AG08396 (cell line): ENCODE data around the gene ILKAP.

ENCODE experiments used
- DNase-seq: peaks from one replicate; pipeline ENCODE4 v3.0.0; 2012; ENCODE audit warnings: low spot score, mixed read lengths

ILKAP gene

DNA sequence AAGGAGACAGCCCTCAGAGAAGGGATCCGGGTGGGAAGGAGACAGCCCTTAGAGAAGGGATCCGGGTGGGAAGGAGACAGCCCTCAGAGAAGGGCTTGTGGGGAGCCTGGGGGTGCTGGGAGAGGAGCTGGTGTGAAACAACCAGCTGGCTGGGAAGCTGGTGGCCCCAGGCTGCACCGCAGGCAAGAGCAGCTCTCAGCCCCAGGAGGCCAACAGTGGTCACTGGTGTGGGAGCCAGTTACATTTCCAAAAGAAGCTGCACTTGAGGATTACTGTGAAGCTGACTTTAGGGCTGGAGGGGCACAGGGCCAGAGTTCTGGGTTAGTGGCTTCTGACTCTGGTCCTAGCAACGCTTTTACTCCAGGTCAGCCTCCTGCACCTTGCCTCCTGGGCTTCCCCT is 33.1 kb upstream of the ILKAP start:
- no peak for DNase-seq

DNA sequence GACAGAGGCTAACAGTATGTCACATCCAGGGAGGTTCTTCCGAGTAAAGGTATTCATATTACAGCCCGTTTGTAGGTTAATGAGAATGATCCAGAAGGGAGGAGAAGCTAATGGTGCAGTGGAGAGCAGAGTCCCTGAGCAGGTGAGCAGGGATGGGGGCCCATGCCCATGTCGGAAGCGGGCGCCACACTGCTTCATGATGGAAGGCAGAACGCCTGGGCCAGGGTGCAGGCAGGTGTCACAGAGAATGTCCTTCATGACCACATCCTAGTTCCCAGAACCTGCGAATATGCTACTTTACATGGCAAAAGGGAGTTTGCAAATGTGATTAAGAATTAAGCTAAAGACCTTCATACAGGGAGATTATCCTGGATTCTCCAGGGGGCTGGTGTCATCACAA is 32.4 kb upstream of the ILKAP start:
- no peak for DNase-seq

DNA sequence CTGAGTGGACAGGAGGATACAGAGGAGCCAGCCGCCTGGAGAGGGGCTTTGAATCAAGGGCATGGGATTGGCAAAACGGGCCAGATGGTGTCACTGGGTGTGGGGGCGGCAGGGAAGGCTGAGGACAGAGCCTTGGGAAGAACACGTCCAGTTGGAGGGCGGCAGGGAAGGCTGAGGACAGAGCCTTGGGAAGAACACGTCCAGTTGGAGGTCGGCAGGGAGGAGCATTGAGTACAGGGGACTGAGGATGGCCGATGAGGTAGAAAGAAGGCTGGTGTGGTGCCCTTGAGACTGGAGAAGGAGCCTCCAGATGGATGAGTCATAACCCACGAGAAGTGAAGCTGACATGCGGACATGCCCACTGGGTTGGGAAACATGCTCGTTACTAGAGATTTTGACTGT is 31.8 kb upstream of the ILKAP start:
- DNase-seq: peak; percentile 62

DNA sequence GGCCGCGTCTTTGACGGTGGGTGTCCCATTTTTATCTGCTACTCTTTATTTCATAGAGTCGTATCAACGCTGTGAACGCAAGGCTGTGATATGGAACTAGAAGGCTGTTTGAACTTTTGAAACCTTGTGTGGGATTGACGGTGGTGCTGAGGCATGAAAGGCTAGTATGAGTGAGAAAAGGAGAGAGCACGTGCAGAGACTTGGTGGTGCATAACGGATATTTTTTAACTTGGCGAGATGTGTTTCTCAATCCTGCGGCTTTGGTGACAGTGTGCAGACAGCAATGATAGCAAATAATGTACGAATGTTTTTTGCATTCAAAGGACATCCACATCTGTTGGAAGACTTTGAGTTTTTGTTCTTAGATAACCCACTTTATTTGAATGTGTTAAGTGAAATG is 30.1 kb upstream of the ILKAP start:
- no peak for DNase-seq

DNA sequence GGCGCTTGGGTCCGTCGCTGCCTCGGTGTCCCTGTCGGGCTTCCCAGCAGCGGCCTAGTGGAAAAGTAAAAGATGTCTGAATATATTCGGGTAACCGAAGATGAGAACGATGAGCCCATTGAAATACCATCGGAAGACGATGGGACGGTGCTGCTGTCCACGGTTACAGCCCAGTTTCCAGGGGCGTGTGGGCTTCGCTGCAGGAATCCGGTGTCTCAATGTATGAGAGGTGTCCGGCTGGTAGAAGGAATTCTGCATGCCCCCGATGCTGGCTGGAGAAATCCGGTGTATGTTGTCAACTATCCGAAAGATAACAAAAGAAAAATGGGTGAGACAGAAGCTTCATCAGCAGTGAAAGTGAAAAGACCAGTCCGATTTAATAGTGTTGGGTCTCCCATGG is 28.3 kb upstream of the ILKAP start:
- DNase-seq: no peak

DNA sequence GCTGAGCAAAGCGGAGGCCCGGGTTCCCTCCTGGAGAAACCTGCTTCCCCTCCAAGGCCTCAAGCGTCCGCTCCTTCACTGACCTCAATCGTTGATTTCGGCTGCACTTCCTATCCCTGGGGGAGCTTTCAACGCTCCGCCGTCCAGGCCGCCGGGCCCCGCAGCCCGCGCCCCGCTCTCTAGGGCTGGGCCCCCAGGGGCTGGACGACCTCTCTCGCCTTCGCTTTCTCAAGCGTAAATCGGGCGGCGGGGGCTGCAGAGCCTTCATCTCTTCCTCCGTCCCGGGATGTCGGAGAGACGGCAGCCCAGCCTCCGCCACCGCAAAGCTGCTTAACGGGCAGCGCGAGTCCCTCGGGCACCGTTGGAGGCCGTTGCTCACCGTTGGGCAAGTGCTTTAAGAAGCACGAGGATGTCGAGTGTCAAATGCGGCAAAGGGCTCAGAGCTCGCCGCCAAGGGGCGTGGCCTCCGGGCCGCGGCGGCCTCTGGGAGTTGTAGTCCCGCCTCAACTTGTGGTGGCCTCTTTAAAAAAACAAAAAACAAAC is 27.8 kb upstream of the ILKAP start:
- peak; percentile 74 for DNase-seq

DNA sequence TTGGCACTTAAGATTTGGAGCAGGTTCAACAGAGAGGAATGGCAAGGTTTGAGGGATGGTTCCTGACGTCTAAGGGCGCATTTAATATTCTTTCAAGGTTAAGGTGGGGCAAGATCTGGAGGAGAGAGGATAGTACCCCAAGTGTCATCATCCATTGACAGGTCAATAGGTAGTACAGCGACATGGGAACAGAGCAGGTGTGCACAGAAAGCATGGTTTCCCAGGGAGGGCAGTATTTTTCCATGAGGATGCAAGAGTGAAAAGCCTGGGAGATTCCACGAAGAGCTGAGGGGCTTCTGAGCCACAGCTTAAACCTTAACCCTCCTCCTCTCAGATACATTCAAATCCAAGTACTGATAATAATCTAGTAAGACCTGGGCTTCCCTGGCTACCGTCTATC is 27.2 kb upstream of the ILKAP start:
- no peak for DNase-seq

DNA sequence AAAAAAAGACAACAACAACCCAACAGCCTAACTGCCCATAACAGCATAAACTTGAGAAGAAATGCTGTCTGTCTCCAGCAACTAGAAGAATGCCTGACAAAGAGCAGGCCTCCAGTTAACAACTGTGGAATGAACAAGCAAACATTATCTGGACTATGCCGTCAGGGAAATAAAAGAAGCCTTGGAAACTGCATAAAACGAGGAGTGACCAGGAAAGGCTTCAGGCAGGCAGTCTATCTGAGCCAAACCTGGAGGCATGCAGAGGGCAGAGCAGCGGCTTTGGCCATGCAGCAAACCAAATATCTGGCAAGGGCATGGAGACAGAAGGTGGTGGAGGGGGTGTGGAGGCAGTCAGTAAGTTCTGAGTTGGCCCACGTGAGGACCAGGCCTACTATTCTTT is 25.2 kb upstream of the ILKAP start:
- DNase-seq: no peak

DNA sequence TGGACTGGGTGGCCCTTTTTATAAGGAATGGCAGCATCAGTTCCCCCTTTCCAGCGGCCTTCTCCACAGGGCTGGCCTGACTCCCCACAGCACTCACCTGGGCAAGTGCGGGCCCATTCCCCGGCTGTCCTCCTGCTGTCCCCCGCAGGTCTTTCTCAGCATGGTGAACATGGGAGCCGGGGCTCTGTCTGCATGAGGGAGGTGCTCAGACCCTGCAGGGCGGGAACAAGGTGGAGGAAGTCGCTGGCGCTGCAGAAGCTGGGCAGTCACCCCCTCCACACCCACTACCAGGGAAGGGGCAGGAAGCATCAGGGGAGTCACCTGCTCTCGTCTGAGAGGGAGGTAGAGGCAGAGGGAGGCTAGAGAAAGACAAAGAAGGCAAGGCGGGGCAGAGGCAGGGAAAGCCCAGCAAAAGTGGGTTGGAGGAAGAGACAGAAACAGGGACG is 24.1 kb upstream of the ILKAP start:
- no peak for DNase-seq

DNA sequence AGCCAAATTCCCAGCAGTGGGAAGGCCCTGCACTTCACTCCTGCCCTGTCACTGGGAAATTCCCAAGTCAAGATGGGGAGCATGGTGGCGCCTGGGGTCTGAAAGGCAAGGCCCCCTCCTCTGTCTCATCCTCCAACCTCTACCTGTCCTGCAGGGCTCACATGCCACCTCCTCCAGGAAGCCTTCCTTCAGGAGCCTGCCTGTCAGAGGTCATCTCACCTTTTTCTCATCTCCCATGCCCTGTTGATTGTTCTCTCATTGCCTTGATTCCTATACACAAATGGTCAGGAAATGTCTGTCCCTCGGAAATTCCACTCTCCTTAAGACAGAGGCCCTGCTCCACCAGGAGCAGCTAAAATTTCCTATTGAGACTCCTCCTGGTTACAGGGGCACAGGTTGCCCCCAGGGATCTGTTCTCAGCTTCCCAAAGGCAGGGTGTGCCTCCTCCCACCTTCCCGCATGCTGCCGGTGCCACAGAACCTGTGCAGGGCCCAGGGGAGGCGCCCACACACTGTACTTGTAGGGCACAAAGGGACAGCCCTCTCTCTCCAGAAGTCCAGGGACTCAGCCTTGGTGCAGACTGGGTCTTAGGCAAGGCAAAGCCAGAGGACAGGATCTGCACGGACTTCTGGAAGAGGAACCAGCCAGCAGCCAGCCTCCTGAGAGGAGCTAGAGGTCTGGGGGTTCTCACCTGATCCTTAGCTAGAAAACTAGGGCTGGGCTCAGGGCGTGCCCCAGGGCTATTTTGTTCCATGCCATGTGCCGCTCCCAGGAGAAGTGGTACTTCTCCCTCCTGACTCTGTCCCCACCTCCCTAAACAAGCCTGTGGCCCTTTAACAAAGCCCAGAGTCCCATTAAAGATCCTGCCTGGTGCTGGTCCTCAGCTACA is 23.4 kb upstream of the ILKAP start:
- no peak for DNase-seq

DNA sequence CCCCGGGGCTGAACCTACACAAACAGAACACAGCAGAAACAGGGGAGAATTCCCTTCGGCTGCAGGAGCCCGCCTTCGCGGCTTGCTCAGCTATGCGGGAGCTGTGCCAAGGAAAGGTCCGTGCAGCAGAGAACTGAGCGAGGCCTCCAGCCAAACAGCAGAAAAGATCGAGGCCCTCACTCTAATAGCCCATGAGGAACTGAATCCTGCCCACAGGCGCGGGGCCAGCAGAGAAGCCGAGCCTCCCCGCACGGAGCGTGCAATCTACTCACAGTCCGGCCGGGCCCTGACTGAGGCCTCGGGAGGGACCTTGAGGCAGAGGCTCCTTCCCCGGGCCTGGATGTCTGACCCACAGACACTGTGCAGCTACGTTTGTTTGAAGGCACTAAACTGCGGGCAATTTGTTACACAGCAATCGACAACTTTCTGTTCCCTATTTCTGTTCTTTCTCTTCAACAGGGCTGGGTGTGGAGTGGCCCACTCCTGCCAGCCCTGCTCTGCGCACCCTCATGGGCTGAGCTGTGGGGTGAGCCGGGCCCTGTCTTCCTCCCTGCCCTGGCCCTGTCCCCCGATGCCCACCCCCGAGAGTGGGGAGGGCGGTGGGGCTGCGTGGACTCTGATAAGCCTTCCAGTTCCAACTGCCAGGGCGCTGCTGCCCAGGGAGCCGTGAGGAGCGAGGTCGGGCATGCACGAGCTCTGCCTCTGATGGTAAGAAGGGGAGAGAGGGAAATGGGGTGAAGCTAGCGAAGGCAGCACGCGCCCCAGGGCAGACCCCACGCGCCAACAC is 22.6 kb upstream of the ILKAP start:
- peak; percentile 81 for DNase-seq

DNA sequence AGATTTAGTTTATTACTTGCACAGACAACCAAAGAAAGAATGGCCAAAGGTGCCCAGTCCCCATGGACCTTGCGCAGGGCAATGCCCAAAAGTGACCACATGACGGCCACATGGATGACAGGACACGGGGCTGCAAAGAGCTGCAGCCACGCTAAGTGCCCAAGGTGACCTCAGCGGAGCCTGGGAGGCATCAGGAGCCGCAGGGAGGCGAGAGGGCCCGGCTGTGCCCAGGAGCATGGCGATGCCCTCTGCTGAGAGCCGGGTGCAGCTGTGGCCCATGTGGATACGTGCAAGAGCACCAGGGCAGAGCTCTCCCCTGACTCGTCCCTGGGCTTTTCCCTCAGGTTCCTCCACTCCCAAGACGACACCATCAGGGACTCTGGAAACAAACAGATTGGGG is 21.6 kb upstream of the ILKAP start:
- DNase-seq: no peak

DNA sequence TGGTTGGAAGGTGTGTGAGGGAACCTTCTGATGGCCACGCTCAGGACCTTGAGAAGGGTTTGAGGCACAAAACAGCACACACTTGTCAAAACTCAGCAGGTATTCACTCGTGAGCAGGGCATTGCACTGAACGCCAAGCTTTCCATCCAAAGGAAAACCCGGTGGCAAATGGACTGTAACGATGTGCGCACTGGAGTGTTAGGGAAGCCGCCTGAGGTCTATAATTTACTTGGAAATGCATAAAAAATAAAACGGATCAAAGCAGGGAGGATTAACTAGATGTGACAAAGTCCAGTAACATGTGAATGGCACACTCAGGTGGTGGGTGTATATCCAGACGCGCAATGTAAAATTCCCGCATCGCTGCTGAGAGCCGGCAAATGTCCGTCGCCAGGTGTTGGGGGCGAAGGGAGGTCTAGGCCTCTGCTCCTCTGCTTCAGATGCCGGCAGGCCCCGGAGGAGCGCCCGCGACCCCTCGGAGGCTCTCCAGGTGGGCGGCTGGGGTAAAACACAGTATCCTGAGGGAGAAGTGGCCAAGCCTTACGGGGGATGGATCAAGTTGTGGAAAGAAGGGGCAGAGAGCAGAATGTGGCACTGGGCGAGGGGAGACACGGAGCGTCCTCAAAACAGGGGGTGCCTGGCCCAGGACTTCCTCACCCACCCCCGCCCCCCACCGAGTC is 21.0 kb upstream of the ILKAP start:
- no peak for DNase-seq

DNA sequence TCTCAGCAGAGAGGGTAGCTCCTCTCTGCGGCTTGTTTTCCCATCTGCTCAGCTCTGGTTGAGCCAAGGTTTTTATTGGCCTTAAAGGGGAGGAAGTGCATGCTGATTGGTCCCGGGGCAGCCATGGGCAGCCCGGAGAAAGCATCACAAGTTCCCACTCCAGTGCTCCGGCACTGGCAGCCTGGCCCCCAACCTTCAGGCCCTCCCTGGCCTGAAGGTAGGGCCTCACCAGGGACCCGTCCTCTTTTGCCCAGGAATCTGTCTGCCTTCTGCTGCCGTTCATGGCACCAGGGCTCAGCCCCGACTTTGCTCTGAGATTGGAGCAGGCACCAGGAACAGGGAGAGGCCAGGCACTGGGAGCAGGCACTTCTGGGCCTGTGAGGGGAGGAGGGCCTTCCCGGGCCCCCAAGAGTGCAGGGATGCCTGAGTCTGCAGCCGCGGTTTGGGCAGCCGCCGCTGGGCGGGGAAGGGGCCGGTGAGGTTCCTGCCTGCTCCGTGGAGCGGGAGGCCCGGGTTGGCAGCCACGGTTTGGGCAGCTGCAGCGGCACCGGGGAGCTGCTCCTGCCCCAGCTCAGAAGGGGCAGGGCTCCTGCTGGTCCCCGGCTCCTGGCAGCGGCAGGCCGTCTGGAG is 17.5 kb upstream of the ILKAP start:
- no peak for DNase-seq

DNA sequence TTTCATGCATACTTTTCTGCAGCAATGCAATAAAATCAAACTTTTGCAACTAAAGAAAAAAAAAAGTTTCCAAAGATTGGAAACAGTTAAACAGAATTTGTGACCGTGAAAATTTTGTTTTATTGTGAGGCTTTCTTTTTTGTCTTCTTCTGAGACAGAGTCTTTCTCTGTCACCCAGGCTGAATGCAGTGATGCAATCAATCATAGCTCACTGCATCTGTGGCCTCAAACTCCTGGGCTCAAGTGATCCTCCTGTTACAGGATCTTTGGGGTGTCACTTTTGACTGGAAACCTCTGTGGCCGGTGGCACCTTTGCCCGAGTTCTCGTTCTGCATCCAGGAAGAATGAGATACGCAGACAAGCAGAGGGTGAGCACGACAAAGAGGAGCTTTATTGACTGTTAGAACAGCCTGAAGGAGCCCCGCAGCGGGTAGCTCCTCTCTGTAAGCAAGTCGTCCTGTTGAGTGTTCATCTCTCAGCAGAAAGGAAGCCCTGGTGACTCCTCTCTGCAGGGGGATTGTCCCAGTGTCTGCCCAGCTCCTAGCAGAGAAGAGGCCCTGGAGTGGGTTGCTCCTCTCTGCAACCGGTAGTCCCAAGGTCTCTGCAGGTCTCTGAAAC is 16.9 kb upstream of the ILKAP start:
- no peak for DNase-seq

DNA sequence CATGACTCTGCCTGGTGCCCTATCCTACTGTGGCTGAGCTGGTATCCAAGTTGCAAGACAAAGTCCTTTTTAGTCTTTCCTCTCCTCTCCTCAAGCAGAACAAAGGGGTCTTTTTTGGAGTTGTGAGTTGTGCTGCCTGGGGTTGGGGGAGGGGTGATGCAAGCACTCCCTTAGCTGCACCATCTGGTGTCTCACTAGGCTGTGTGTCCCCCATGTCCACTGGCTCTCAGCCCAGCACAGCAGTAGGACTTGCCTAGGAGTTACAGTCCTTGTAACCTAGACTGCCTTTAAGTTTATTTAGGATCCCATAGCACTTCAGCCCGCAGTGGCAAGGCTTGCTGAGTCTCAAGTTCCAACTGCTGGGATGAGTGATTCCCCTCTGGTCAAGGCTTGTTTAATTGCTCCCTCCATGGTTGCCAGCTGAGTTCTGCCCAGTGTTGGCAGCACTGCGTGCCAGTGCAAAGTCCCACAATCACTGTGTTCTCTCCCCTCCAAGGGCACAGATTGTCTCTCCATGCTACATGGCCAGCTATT is 13.2 kb upstream of the ILKAP start:
- no peak for DNase-seq

DNA sequence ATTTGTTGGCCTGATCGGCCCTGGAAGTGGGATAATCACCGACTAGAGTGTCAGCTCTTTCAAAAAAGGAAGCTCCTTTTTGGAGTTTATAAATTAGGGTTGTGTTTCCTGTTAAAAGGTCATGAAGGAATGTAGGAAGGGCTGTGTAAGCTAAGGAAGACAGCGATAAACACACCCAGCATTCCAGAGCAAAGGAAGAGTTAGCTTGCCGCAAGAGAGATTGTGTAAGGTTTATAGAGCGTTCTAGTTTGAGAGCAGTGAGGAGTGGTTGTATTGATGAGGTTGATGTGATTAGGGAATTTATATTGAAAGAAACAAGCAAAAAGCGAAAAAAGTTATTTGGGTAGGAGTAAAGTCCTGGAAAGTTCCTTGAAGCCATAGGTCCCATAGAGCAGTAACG is 3.5 kb upstream of the ILKAP start:
- no peak for DNase-seq

DNA sequence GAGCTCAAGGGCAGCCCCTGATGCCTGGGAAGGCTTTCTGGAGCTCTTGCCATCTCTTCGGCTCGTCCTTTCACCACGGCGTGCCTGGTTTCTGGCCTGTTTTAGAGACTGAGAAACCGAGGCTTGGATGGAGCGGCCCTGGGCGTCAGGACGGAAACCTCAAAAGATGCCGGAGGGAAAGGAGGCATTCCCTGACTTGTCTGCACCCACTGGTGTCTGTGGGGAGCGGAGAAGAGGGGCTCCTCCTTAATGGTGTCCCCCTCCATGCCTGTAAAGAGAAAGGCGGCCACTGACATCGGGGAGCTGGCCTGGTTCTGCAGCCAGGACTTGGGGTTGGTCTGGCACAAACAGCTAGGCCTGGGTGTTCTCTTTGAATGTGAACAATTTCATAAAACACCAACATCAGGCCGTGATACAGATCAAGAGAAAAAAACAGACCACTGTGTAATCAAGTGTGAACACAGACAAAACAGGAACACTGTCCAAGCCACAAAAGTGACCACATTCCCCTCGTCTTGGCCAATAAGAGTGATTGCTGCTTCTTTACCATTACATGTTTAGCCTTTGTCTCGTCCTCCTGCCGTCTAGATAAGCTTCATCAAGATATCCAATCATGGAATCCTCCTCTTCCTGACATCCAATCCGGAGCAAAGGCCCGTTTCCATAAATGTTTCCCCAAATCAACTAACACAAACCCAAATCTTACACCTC is 633 bp upstream of the ILKAP start:
- DNase-seq: no peak

DNA sequence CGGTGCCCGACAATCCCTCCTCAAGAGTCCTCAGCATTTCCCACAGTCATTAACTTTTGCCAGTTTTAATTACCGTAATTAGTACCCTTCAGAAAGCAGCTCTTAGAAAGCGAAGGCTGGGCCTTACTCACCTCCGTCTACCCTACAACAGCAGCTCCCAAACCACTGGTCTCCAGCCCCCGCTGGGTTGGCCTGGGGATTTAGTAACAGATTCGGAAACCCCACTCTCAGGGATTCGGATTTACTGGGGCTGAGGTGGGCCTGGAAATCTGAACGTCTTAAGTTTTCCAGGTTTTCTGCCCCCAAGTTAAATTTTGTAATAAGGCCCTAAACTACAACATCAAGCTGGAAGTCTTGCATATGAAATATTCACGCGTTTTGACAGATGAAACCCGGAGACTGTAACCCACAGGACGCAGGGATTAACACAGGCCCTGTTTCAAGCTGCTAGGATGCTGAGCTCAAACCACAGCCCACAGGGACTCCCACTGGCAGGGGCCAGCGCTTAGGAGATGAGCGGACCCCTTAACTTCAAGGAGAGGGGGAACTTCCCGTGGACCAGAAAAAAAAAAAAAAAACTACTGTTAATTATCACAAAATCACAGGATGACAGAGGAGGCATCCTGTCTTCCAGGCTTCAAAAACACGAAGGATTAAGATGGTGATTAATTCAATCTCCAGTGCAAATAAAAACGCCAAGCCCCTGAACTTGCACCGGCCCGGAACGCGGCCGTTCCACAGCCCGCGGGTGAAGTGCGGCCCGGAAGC is 985 bp downstream of the ILKAP start:
- peak; percentile 51 for DNase-seq

DNA sequence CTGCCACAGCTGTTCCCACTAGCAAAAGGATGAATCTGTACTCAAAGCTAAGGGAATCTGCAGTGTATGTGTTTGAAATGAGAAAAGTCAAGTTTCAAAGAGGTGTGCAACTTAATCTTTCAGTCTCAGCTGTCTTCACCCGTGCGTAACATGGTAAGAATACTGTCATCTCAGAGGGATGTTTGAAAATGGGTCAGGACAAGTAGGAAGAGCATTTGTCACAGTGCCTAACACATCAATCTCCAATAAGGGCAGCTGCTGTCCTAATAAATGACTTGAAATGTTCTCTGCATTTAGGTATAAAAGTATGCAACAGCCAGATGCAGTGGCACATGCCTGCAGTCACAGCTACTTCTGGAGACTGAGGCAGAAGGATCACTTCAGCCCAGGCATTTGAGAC is 13.1 kb downstream of the ILKAP start:
- no peak for DNase-seq
